ENCODE data around the gene PDZRN3.

- TF ChIP-seq POLR2AphosphoS5 (IDR thresholded peaks at IDR 0.05; ENCODE audit: low read depth, low read length) (no peak), REST (IDR thresholded peaks at IDR 0.05; ENCODE audit: insufficient read depth in 1 of 2, low read depth in 2 of 2, low read length in 2 of 2) (no peak)
Observed at GRCh38 chr3:73548436-73548835, 76.3 kb downstream of the PDZRN3 start.
